Spleen (tissue), 7 donors: Measurements from ENCODE around the gene FBXO41.

Experiments
- CTCF ChIP-seq, 11 experiments: fragments of 200-600 bp in 7 of 11; fragments of 450-650 bp in 4 of 11; sonication (generic) in 4 of 11; IDR thresholded peaks in 8 of 11; conservative IDR thresholded peaks in 3 of 11; 1 replicate in 7 of 11; 2 replicates in 4 of 11; pipeline versions ENCODE4 v1.4.0 to v1.8.0; 2016 to 2021; ENCODE audit warnings: antibody characterized with exemption in 11 of 11, inconsistent platforms in 4 of 11, mild to moderate bottlenecking in 1 of 11
- POLR2A ChIP-seq, 3 donors: fragments of 450-650 bp; IDR thresholded peaks; one replicate each; pipeline ENCODE4 v1.5.1; 2017; ENCODE audit warnings: antibody characterized with exemption in 3 of 3, mild to moderate bottlenecking in 1 of 3
- donor health status: DM: no; HTN: no; CAD: no; lungs with moderate emphysema.
- donor health status: DM: no; HTN: no; CAD: no.
- donor health status: DM: no; HTN: no; CAD: no.

GRCh38 chr2:73279852-73280251 lies 4.4 kb downstream of the FBXO41 start:
- TF ChIP-seq CTCF (IDR thresholded peaks at IDR 0.05 in 8 of 11, conservative IDR thresholded peaks at IDR 0.05 in 3 of 11) (no peak), POLR2A (IDR thresholded peaks at IDR 0.05) (no peak)
